Osteocyte (in vitro differentiated cells): ENCODE data around the gene CPLANE2. TPM values are rescaled to one million over a fixed set of nuclear protein-coding genes. Genes with fewer than 3 reads are reported as not detected.
"Not testable (repeated sequence)": the region's sequence is repeated elsewhere in the genome, so short reads cannot be mapped to it uniquely, and the experiment has no call there.

Experiments
- DNase-seq: peaks from one replicate; pipeline ENCODE4 v3.0.0; 2021; ENCODE audit warnings: mixed read lengths; ENCODE audit not compliant: unreplicated experiment; ENCODE audit errors: extremely low spot score
- H3K27ac Mint-ChIP-seq: one replicate; pipeline ENCODE4 v1.8.0; 2021; ENCODE audit warnings: mild to moderate bottlenecking, mixed read lengths; ENCODE audit not compliant: unreplicated experiment
- H3K27me3 Mint-ChIP-seq: one replicate; pipeline ENCODE4 v1.8.0; 2021; ENCODE audit warnings: mixed read lengths; ENCODE audit not compliant: unreplicated experiment
- H3K36me3 Mint-ChIP-seq: one replicate; pipeline ENCODE4 v1.8.0; 2021; ENCODE audit warnings: mixed read lengths; ENCODE audit not compliant: unreplicated experiment
- H3K4me1 Mint-ChIP-seq: one replicate; pipeline ENCODE4 v1.8.0; 2021; ENCODE audit warnings: mixed read lengths; ENCODE audit not compliant: unreplicated experiment
- H3K4me3 Mint-ChIP-seq: one replicate; pipeline ENCODE4 v1.8.0; 2021; ENCODE audit warnings: mild to moderate bottlenecking, moderate library complexity, mixed read lengths; ENCODE audit not compliant: unreplicated experiment
- H3K9me3 Mint-ChIP-seq: one replicate; pipeline ENCODE4 v1.8.0; 2021; ENCODE audit warnings: mixed read lengths; ENCODE audit not compliant: unreplicated experiment
- total RNA-seq: library from RNA; stranded (reverse); gene quantifications from 2 replicates; pipeline ENCODE4 v1.2.1, GENCODE V29; 2021
- TF ChIP-seq, protein P1 (sequence below): fragments of 200-600 bp; sonication (generic); IDR thresholded peaks from 2 replicates; pipeline ENCODE4 v1.5.0; 2021; ENCODE audit warnings: antibody characterized with exemption, mild to moderate bottlenecking, moderate library complexity

Gene CPLANE2
- total RNA-seq, 1 donor from 2014 or later, result 11.8 TPM

GRCh38 chr1:16199157-16199501, 37.9 kb downstream of the CPLANE2 start:
- no peaks in the 10 kb centered on the region for H3K4me1 Mint-ChIP-seq
- DNase-seq, result no peak
- H3K27me3 Mint-ChIP-seq, result no peaks in the 10 kb centered on the region
- peaks cover 15% of the 10 kb centered on the region for H3K36me3 Mint-ChIP-seq
- no peak overlapping the region for H3K27ac Mint-ChIP-seq
- TF ChIP-seq, protein P1, sequence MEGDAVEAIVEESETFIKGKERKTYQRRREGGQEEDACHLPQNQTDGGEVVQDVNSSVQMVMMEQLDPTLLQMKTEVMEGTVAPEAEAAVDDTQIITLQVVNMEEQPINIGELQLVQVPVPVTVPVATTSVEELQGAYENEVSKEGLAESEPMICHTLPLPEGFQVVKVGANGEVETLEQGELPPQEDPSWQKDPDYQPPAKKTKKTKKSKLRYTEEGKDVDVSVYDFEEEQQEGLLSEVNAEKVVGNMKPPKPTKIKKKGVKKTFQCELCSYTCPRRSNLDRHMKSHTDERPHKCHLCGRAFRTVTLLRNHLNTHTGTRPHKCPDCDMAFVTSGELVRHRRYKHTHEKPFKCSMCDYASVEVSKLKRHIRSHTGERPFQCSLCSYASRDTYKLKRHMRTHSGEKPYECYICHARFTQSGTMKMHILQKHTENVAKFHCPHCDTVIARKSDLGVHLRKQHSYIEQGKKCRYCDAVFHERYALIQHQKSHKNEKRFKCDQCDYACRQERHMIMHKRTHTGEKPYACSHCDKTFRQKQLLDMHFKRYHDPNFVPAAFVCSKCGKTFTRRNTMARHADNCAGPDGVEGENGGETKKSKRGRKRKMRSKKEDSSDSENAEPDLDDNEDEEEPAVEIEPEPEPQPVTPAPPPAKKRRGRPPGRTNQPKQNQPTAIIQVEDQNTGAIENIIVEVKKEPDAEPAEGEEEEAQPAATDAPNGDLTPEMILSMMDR, result no peak
- no peak overlapping the region for H3K4me3 Mint-ChIP-seq
- no peaks in the 10 kb centered on the region for H3K9me3 Mint-ChIP-seq

DNA sequence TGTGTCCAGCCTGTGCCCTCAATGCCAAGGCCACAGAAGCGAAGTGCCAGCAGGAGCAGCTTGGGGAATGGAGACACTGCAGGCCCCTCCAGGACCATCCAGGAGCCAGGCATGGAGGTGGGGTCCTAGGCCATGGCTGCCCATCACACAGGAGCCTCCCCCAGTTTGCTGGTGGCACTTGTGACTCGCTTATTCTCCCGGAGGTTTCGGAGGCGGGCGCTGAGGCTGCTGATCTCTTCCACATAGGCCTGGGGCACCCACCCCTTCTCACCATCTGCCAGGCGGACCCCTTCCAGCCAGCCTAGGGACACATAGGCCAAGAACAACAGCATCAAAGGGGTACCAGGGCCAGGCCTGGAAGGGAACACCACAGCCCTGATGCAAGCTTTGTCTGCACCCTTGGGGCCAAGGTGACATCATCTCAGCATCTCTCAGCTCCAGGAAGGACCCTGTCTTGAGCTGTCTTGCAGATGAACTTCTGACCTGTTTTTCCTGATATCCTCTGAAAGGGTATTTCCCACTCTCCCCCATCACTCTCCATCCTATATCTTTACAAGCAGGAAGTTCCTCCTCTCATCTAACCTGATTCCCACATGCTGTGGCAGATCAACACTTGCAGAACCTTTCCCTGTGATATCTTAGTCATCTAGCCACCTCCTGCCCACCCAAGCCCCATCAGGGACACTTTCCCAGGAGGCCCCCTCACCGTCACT, 38.4 kb downstream of the CPLANE2 start:
- Mint-ChIP-seq H3K4me1 (no peaks in the 10 kb centered on the region), H3K36me3 (peaks cover 15% of the 10 kb centered on the region), H3K27ac (no peak overlapping the region), H3K9me3 (no peaks in the 10 kb centered on the region), H3K4me3 (no peak overlapping the region), H3K27me3 (no peaks in the 10 kb centered on the region)
- DNase-seq, result no peak
- TF ChIP-seq, protein P1, result no peak

DNA sequence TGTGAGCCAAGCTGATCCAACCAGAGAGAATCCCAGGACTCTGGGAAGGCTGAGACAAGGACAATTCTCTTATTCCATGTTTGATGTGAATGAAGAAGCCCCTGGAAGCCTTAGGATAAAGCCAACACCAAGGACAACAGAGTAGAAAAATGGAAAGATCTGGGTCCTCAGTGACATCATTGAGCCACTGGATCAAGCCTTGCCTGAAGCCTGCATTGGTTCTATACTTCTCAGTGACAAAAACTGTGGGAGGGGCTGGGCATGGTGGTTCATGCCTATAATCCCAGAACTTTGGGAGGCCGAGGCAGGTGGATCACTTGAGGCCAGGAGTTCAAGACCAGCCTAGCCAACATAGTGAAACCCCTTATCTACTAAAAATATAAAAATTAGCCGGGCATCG, 40.1 kb downstream of the CPLANE2 start:
- TF ChIP-seq, protein P1, result no peak
- no peaks in the 10 kb centered on the region for H3K27me3 Mint-ChIP-seq
- no peak overlapping the region for H3K4me3 Mint-ChIP-seq
- H3K4me1 Mint-ChIP-seq, result no peaks in the 10 kb centered on the region
- no peak for DNase-seq
- peaks cover 10% of the 10 kb centered on the region for H3K36me3 Mint-ChIP-seq
- no peak overlapping the region for H3K27ac Mint-ChIP-seq
- H3K9me3 Mint-ChIP-seq, result no peaks in the 10 kb centered on the region

DNA sequence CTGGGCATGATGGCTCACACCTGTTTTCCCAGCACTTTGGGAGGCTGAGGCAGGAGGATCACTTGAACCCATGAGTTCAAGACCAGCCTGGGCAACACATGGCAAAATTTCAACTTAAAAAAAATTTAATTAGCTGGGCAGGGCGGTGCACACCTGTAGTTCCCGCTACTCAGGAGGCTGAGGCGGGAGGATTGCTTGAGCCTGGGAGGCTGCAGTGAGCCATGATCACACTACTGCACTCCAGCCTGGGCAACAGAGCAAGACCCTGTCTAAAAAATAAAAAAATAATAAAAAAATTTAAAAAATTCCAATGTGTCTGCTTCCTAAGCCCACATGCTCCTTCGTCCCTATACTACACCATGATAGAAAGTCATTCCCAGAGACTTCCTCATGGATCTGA, 40.8 kb downstream of the CPLANE2 start:
- not testable (repeated sequence) for H3K4me1 Mint-ChIP-seq, H3K27ac Mint-ChIP-seq, DNase-seq, H3K27me3 Mint-ChIP-seq, H3K4me3 Mint-ChIP-seq, H3K9me3 Mint-ChIP-seq
- H3K36me3 Mint-ChIP-seq, result peaks cover 10% of the 10 kb centered on the region

DNA sequence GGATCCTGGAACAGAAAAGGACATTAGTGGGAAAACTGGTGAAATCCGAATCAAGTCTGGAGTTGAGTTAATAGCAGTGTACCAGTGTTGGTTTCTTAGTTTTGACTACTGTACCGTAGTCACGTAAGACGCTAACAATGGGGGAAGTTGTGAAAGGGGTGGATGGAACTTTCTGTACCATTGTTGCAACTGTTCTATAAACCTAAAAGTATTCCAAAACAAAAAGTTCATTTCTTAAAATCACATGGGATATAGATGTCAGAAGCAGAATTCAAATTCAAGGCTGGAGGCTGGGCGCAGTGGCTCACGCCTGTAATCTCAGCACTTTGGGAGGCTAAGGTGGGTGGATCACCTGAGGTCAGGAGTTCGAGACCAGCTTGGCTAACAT, 41.5 kb downstream of the CPLANE2 start:
- Mint-ChIP-seq H3K4me1 (peaks cover 8% of the 10 kb centered on the region), H3K36me3 (peaks cover 10% of the 10 kb centered on the region), H3K27ac (no peak overlapping the region), H3K9me3 (no peaks in the 10 kb centered on the region), H3K4me3 (no peak overlapping the region), H3K27me3 (no peaks in the 10 kb centered on the region)
- TF ChIP-seq, protein P1, result no peak
- no peak for DNase-seq
